ENCODE results near the gene SCN4A.
"Not testable (repeated sequence)": the region's sequence is repeated elsewhere in the genome, so short reads cannot be mapped to it uniquely, and the experiment has no call there.

Gene SCN4A

GRCh38 chr17:63984651-63985386 is 12.1 kb upstream of the SCN4A start:
- DNase-seq = no peak

- DNase-seq = no peak
These were observed 11.5 kb upstream of the SCN4A start for GRCh38 chr17:63984236-63984635.

DNA sequence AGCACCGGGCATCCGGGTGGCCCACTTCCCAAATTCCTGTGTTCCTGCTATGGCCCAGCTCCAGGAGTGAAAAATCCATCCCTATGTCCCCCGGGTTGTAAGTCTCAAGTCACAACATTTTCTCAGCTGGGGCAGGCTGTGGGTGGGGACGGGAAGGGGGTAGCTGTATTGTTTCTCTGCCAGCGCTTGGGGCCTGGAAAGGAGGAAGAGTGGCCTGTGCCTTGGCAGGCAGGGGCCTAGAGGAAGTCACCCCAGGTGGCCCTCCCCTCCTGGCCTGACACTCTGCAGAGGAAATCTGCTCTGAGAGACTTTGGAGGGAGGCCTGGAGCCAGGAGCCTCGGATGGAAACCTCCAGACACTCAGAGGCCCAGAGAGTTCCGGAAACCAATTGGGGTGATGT is 10.6 kb upstream of the SCN4A start:
- DNase-seq = no peak

GRCh38 chr17:63982641-63983040 is 9.9 kb upstream of the SCN4A start:
- DNase-seq = not testable (repeated sequence)

- no peak for DNase-seq
These were observed 5.8 kb upstream of the SCN4A start for GRCh38 chr17:63978272-63979200.

GRCh38 chr17:63976702-63977101 is 4.0 kb upstream of the SCN4A start:
- no peak for DNase-seq

DNA sequence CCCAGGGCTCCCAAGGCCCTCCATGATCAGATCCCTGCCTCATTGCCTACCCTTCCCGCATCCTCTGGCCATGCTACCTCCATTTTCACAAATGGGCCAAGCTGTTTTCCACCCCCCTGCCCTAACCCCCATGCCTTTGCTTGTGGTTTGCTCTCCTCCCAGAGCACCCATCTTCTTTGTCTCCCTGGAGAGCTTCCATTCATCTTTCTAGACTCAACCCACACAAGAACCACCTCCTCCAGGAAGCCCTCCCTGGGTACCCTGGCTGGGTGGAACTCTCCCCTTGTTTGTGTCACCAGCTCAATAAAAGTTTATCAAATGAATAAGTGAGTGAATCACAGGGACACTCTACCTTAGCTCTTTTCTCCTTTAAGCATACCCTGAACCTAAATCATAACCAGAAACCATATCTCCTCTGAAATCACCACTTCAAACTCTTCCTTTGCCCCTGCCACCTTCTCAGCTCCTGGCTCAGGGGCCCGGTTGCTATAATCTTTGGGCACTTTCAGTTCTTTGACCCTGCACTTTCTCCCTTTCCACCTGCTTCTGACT is 2.9 kb upstream of the SCN4A start:
- no peak for DNase-seq

- DNase-seq = no peak
These were observed 2.0 kb upstream of the SCN4A start for GRCh38 chr17:63974594-63975192.

- DNase-seq = no peak
These were observed 1.3 kb upstream of the SCN4A start for GRCh38 chr17:63973930-63974593.

GRCh38 chr17:63973247-63973646 is 529 bp upstream of the SCN4A start:
- no peak for DNase-seq

DNA sequence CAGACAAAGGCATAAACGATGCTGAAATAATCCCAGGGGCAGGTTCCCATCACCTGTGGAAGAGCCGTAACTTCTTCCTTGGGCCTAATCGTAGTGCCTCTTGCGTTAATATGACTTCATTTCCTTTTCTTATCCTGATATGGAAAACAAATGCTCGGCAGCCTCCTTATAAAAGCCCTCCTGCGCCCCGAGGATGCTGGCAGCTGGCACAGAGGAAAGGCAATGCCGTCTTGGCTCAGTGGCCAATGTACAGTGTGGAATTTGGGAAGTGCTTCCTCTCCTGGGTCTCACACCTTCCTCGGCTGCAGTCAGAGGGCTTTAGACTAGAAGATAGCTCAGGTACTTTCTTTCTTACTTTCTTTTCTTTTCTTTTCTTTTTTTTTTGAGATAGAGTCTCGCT is 3.4 kb downstream of the SCN4A start:
- DNase-seq = no peak

GRCh38 chr17:63967953-63968352 is 4.8 kb downstream of the SCN4A start:
- no peak for DNase-seq

- DNase-seq = no peak
These were observed 6.0 kb downstream of the SCN4A start for GRCh38 chr17:63966646-63967264.

DNA sequence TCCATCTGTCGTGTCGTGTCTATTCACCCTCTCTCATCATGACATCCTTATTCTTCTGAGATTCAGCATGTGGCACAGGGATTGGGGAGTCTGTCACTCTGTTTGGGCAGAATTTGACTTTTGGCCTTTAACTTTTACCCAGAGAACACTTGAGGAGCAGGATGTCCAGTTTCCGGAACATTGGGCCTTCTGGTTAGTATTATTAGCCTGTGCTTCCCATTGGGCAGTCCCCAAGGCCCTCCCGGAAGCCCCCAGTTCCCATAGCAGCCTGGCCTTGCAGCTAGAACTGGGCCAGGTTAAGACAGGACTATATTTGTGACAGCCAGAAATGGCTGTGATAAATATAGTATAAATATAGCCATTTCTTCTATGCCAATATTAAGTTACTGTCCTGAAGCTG is 9.6 kb downstream of the SCN4A start:
- DNase-seq = no peak

- no peak for DNase-seq
These were observed 10.4 kb downstream of the SCN4A start for GRCh38 chr17:63962298-63962744.

- DNase-seq = peak; percentile 55 to 62
These were observed 11.1 kb downstream of the SCN4A start for GRCh38 chr17:63961355-63962212.

- DNase-seq = no peak
These were observed 12.3 kb downstream of the SCN4A start for GRCh38 chr17:63960430-63960829.

- DNase-seq = no peak
These were observed 12.7 kb downstream of the SCN4A start for GRCh38 chr17:63960006-63960405.

DNA sequence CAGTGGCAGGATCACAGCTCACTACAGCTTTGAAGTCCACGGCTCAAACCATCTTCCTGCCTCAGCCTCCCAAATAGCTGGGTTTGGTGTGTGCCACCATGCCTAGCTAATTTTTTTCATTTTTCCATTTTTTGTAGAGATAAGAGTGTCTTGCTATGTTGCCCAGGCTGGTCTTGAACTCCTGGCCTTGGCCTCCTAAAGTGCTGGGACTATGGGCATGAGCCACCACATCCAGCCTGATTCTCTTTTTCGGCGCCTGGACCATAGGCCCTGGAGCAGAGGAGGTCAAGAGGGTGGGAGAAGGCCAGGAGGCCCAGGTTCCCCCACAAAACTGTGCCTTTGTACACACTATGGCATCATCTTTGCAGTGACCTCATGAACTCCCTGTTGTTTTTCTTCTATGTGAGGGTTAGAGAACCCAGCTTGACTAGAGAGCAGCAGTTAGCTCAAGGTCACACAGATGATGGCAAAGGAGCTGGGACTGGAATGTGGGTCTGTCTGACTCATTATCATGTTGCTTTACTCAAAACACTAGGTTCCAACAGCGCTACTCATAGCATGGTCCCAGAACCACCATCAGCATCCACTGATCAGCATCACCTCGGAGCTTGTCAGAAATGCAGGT is 16.3 kb downstream of the SCN4A start:
- no peak for DNase-seq

DNA sequence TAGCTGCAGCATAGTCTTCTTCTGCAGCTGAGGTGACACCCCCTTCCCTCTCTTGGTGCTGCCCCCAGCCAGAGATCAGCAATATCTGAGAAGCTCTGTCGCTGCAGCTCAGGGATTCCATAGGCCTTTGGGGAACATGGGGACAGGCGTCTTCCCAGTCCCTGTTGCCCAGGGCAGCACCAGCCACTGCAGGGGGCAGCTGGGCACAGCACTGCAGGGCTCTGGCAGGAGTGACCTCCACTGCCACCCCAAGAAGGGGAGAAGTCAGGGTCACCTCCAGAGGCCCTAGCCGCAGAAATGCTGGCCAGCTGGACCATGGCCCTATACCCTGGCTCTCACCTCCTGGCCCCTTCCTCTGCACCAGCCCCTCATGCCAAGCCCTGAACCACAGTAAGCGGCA is 16.9 kb downstream of the SCN4A start:
- DNase-seq = no peak

DNA sequence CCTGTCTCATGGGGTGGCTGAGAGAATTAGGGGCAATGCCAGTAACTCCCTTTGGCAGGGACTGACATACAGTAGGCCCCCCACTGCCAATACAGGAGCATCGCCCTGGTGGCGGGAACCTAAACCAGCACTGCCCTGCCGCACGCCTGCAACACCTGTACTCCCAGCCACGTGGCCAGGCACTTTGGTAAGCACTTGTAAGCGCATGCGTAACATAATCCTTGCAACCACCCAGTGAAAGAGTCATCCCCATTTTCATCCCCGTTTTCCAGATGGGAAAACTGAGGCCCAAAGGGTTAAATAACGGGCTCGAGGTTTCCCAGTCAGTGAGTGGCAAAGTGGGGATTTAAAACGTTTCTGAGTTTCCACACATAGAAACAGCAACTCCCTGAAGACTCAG is 17.5 kb downstream of the SCN4A start:
- DNase-seq = no peak

Data from NCI-H1930 (cell line).